Fibroblast of upper back skin (primary cell): ENCODE data around the gene ARHGAP23.
A peak's percentile ranks its signal among the peaks of the same experiment; 100 is the strongest.
"Not testable (repeated sequence)": the region's sequence is repeated elsewhere in the genome, so short reads cannot be mapped to it uniquely, and the experiment has no call there.

Experiments used
- DNase-seq: peaks from one replicate; pipeline ENCODE4 v3.0.0-alpha.2; 2013

The ARHGAP23 gene

DNA sequence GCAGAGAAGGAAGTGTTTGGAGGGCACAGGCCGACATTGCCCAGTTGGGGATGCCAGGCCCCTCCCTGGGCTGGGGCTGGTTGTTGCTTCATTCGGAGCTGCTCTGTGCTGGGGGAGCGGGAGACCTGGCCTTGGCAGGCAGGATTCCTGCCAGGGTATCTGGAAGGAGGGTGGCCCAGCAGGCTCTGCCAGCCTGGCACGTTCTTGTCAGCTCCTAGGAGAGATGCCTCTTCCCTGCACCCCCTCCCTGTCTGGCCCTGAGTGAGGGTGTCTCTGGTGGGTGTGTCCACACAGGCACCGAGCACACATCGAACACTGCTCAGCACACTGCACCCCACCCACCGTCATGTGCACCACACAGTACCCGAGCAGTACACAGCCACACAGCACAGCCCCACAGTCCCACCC is 35.2 kb downstream of the ARHGAP23 start:
- no peak for DNase-seq

DNA sequence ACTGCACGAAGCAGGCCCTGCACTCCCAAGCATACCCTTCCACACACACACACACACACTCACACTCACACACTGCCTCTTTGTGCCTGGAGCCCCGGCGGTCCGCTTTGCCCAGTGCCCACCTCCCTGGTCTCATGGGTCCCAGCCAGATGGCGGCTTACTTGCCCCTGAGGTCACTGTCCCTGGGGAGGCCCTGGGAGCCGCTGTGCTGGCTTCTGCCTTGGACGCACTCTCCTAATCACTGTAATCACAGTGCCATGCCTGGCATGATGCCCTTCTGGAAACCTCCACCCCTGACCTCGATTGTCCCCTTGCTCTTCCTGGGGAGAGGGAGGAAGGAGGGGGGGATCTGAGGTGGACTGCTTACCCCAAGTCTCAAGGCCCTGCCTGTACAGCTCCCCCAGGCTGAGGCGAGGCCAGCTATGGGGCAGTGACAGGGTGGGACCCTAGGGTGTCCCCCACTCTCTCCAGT is 36.0 kb downstream of the ARHGAP23 start:
- no peak for DNase-seq

DNA sequence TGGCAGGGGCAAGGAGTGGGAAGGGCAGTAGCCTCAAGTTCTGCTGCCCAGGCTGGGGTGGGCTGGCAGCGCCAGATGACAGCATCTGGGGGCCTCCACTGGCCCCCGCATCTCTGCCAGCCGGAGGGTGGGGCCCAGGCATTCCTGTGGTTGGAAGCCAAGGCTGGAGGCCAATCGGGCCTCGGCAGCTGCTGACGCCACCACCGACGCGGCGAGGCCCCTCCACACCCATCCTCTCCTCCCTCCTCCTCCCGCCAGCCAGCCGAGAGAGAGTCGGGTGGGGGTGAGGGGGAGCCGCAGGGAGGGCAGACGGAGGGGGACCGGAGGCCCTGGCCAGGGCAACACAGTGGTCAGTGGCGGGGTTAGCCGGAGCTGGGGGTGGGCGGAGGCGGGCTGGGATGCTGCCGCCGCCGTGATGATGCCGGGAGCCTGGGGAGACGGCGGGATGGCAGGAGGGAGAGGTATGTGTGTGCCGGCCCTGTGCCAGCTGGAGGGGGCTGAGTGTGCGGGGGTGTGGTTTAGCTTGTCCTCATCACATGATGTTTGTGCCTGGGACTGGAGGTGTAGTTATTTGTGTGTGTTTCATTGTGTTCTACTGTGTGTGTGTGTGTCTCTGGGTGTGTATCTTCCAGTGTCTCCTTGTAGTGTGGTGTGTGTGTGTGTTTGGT is 36.6 kb downstream of the ARHGAP23 start:
- DNase-seq, result peak; percentile 92

DNA sequence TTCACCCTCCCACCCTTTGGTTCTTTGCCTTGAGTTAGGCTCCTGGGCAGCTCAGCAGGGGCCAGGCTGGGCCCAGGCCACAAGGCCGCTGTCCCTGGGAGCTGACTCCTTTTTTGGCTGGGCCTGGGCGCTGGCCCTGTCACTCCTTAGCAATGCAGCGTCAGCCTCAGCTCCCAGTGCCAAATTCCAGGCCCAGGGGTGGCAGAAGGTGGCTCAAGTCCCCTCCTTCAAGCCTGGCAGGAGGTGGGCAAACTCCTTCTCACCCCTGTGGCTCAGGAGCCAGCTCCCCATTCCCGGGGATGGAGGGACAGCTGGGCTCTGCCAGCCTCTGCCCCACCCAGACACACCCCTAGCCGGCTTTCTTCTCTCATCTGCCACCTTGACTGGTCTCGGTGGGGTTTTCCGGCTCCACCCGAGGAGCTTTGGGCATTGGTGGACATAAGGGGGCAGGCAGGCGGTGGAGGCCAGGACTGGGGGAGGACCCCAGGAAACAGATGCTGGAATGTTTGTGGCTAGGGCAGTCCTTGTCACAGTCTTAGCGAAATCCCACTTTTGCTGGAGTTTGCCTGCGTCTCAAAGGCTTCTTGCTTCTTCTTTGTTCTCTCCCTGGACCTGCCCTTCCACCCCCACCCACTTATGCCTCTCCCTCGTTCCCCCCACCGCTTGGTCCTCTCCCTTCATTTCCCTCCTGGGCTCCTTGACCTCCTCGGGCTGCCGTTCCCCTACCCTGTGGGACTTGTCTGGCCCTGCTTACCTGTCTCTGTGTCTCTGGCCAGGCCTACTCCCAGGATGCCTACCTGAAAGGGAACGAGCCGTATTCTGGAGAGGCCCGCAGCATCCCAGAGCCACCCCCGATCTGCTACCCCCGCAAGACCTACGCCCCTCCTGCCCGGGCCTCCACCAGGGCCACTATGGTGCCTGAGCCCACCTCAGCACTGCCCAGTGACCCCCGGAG is 37.4 kb downstream of the ARHGAP23 start:
- DNase-seq, result peak; percentile 54

DNA sequence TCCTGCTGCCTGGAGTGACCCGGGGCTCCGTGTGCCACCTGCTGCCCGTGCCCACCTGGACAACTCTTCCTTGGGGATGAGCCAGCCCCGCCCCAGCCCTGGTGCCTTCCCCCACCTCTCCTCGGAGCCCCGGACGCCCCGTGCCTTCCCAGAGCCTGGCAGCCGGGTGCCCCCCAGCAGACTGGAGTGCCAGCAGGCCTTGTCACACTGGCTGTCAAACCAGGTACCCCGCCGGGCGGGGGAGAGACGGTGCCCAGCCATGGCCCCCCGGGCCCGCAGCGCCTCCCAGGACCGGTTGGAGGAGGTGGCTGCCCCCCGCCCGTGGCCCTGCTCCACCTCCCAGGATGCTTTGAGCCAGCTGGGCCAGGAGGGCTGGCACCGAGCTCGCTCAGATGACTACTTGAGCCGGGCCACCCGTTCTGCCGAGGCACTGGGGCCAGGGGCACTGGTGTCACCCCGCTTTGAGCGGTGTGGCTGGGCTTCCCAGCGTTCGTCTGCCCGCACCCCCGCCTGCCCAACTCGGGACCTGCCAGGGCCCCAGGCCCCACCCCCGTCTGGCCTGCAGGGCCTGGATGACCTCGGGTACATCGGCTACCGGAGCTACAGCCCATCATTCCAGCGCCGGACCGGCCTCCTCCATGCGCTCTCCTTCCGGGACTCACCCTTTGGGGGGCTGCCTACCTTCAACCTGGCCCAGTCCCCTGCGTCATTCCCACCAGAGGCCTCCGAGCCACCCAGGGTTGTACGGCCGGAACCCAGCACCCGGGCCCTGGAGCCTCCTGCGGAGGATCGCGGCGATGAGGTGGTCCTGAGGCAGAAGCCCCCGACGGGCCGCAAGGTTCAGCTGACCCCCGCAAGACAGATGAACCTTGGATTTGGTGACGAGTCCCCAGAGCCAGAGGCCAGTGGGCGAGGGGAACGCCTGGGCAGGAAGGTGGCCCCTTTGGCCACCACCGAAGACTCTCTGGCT is 38.4 kb downstream of the ARHGAP23 start:
- DNase-seq, result no peak

DNA sequence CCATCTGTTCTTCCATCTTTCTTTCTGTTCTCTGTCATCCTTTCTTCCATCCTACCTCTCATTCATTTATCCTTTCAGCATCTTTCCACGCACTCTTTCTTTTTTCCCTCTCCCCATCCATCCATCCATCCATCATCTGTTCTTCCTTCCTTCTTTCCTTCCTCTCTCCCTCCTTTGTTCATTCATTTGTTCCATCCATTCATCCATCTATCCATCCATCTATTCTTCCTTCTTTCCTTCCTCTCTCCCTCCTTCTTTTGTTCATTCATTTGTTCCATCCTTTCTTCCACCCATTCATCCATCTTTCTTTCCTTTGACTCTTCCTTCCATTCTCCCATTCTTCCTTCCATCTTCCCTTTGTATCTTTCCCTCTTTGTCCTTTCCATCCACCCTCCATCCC is 39.2 kb downstream of the ARHGAP23 start:
- DNase-seq, result no peak

DNA sequence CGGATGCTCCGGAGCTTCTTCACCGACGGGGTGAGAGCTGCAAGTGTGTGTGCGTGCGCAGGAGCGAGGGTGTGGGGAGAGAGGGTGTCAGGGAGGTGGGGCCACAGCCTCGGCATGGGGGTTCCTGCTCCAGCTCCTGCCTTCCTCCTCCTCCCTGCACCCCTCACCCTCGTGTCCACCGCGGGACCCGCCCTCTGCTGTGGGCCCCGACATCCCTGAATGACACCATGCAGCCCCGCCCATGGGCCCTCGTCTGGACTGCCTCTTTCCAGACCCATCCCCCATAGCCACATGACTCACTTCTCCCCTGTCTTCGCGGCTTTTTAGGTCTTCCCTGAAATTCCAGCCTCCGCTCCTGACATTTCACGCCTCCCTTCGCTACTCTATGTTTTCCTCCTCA is 41.6 kb downstream of the ARHGAP23 start:
- peak; percentile 87 for DNase-seq

DNA sequence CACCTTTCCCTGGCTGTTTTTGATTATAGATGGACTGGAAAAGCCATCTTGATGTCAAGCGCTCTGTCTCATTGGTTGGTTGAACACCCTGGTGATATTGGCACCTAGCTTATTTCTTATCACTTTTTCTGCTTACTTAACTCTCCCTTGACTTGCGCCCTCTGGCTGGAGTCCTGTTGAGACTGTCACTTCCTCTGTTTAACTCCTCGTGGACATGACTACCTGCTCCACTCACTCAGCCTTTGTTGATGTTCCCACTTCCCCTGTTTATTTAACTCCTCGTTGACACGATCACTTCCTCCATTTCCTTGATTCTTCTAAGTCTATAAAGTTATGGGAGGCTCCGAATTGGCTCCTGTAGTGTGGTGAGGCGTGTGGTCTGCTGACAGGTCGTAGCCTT is 43.0 kb downstream of the ARHGAP23 start:
- DNase-seq, result not testable (repeated sequence)

DNA sequence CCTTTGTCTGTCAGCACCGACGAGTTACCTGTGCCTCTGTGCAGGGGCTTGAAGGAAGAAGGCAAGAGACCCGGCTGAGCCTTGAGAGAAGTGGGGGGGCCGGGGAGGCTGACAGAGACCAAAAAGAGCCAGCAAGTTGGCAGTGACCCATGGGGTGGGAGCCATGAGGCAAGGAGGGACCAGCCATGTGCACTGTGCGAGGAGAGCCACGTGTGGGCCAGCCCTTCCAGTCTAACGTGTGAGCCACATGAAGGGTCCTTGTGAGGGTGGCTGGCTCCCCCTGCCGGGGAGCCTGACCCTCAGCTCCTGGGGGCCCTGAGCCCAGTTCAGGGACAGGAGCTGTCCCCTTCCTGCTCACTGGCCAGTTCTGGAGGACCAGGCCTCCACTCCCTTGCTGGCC is 46.4 kb downstream of the ARHGAP23 start:
- peak; percentile 42 for DNase-seq

DNA sequence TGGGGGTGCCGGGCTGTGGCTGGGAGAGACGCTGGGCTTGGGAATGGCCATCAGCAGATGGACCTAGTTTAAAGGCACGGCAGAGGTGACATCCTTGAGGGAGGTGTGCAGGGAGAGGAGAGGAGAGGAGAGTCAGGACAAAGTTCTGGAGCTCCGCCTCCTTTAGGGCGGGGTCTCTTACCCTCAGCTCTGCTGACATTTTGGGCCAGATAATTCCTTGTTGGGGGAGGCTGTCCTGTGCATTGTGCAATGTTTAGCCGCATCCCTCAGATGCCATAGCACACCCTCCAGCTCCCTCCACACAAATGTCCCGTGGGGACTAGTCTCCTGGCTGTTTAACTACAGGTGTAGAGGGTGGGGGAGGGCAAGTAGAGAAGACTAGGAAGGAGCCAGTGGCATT is 48.3 kb downstream of the ARHGAP23 start:
- no peak for DNase-seq

DNA sequence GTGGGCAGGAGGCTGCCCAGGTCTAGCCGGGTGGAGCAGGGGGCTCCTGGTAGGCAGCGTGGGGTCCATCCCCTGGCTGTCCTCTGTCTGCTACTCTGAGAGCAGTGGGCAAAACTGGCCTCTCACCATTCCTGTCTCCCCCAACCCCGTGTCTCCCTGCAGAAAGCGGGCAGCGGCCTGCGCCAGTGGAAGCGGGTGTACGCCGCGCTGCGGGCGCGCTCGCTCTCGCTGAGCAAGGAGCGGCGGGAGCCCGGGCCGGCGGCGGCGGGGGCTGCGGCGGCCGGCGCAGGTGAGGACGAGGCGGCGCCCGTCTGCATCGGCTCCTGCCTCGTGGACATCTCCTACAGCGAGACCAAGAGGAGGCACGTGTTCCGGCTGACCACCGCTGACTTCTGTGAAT is 49.2 kb downstream of the ARHGAP23 start:
- not testable (repeated sequence) for DNase-seq

DNA sequence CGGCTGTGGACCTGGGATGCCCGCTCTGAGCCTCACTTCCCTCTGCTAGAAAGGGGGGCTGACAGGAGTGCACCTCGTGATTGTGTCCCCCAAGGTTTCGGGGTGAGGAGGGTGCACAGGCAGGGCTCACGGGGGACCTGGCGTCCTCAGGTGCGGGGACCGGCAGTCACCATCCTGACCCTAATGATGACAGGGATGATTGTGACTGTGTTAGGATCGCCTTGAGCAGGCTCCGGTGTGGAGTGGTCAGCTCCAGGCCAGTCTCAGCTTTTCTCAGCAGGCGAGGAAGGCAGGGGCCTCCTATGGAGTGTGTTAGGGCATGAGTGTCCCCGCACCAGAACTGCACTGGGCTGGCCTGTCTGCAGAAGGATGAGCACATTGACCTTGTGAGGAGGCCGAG is 49.7 kb downstream of the ARHGAP23 start:
- DNase-seq, result not testable (repeated sequence)

DNA sequence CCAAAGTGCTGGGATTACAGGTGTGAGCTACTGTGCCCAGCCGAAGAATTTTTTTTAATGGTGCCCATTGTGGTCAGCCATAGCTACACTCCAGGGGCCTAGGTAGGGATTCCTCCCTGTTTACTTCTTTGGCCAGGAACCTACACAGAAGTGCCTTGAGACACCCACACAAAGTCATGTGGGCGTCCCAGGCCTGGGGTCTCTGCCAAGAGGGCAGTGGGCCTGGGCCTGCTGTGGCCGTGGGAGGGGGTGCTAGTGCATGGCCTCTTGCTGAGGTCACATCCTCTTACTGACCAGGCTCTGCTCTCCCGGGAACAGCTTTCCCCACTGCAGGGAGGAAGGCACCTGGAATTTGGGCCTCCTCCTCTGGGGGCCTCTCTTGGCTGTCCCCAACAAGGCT is 50.4 kb downstream of the ARHGAP23 start:
- not testable (repeated sequence) for DNase-seq

DNA sequence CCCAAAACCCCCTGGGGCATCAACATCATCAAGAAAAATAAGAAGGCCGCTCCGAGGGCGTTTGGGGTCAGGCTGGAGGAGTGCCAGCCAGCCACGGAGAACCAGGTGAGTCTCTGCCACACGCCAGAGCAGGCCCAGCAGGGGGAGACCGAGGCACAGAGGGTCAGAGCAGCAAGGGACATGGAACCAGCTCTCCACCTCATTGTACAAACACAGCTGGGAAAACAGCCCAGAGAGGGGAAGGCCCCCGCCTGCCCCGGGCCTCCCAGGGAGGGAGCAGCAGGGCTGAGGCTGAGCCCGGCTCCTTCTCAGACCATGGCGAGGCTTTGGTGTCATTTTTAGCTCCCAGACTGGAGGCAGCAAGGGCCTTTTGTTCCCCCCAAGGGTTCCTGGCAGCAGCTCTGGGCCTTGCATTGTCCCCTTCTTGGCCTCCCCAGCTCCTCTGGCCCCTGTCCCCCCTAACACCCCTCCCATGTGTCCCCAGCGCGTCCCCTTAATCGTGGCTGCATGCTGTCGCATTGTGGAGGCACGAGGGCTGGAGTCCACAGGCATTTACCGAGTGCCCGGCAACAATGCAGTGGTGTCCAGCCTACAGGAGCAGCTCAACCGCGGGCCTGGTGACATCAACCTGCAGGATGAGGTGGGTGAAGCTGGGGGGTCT is 53.9 kb downstream of the ARHGAP23 start:
- DNase-seq, result not testable (repeated sequence)

DNA sequence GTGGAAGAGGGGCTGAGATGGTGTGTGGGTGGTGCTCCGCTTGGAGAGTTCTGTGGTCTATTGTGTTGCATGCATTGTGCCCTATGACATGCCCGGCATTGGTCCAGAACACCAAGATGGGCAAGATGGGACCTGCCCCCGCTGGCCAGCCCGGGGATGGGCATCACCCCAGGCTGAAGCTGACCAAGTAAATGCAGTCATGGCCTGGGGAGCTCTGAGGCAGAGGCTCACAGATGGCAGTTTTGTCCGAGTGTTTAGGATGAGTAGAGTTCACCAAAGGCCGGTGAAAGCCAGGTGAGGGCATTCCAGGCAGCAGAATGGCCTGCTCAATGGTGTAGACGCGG is 54.4 kb downstream of the ARHGAP23 start:
- not testable (repeated sequence) for DNase-seq

DNA sequence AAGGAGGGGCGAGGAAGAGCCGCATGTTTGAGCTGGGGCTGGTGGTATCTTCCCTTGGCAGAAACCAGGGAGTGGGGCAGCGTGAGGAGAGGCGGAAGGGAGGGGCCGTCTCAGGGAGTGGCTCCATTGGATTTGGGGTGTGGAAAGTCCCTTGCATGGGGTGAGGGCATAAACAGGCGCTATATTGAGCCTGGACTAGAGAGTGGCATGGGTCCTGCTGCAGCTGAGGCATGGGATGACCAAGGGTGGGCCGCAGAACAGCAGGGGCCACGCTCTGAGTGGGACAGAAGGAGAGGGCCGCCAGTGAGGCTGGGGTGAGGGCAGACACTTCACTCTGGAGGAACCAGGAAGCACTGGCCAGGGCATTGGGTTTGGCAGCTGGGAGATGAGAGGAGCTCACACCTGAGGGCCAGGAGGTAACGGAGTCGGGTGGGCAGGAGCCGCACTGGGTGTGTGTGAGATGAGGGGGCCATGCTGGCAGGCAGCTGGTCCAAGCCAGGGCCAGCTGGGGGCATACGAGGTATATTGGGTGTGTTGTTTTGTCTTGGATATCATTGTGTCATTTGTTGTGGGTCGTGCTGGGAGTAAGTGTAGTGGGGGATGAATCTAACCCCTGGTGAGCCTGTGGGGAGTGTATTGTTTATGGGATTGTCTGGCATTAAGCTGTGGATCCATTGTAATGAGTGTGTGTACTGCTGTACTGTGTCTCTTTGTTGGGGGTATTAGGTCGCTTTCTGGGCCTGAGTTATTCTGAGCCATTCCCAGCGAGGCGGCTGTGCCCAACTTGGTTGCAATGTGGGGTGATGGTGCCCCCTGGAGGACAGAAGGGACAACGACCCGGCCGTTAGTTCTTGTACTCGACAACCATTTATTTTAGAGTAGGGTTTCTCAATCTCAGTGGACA is 56.2 kb downstream of the ARHGAP23 start:
- DNase-seq, result peak; percentile 71

DNA sequence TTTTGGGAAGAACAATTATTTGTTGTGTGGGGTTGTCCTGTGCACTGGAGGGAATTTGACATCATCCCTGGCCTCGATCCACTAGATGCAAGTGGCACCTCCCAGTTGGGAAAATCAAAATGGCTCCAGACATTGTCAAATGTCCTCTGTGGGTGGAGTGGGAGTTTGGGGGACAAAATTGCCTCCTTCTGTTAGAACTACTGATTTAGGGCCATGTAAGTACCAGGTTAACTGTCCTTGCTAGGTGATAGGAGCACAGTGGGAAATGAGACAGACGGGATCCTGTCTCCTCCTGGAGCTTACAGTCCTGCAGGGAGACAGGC is 56.8 kb downstream of the ARHGAP23 start:
- no peak for DNase-seq

DNA sequence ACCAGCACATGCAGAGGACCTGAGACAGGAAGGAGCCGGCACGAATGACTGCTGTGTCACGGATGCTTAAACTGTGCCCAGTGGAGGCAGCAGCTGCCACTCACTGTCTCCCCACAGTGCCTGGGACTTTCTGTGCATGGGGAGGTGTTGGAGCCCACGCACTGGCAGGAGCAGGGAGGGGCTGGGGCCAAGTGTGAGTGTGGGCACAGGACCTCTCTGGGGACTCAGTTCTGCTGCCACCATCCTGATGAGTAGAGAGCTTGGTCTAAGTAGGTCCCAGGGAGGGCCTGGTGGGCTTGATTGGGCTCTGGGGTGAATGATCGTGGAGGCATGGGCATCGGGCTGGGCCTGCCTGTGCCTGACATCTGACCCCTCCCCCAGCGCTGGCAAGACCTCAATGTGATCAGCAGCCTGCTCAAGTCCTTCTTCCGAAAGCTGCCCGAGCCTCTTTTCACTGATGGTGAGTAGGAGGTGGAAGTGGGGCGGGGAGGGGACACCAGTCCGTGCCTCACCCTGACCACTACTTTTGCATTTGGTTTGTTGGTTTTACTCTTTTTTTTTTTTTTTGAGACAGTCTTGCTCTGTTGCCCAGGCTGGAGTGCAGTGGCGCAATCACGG is 57.5 kb downstream of the ARHGAP23 start:
- not testable (repeated sequence) for DNase-seq

DNA sequence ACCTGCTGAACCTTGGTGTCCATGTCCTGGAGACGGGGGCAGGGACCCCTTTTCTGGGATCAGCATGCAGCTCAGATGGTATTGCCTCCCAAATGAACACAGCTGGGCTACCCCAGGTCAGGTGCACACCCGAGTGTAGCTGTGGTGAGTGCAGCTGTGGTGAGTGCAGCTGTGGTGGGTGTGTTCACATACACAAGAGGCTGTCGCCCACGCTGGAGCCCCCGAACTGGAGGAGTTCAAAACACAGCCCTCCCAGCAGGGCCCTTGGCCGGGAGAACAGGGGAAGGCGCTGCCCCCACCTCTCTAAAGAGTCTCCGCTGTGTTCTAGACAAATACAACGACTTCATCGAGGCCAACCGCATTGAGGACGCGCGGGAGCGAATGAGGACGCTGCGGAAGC is 61.5 kb downstream of the ARHGAP23 start:
- DNase-seq, result not testable (repeated sequence)

DNA sequence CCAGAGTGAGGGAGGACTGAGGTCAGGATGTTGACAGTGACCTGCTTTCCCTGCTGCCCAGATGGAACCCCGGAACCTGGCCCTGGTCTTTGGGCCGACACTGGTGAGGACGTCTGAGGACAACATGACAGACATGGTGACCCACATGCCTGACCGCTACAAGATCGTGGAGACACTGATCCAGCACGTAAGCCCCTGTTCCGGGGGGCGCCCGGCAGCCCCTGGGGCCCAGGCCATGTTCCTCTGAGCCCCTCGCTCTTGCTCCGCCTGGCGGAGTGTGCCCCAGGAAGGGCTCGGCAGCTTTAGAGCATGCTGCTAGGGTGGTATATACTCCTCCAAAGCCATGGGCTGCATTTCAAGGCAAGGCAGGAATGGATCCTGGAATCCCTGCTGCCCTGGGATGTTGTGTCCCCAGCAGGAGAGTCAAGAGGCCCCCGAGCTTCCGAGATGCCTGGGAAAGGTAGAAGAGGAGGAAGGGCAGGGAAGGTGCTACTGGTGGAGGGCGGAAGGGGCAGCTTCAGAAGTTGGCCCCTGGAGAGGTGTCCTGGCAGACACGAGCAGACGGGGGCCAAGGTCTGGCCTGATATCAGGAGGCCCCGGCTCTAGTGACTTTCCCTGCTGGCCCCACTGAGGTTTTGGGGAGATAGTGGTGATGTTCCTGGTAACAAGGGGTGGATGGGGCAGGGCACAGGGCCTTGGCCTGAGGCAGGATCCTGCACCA is 63.2 kb downstream of the ARHGAP23 start:
- DNase-seq, result not testable (repeated sequence)
